HG03571 (cell line): ENCODE results near the gene HMCN2.
"Not testable (repeated sequence)": the region's sequence is repeated elsewhere in the genome, so short reads cannot be mapped to it uniquely, and the experiment has no call there.

Source experiments
- ATAC-seq: cut with Tn5 transposase; IDR thresholded peaks from one replicate; pipeline ENCODE4 v1.9.1; 2021; ENCODE audit not compliant: unreplicated experiment

Gene HMCN2

DNA sequence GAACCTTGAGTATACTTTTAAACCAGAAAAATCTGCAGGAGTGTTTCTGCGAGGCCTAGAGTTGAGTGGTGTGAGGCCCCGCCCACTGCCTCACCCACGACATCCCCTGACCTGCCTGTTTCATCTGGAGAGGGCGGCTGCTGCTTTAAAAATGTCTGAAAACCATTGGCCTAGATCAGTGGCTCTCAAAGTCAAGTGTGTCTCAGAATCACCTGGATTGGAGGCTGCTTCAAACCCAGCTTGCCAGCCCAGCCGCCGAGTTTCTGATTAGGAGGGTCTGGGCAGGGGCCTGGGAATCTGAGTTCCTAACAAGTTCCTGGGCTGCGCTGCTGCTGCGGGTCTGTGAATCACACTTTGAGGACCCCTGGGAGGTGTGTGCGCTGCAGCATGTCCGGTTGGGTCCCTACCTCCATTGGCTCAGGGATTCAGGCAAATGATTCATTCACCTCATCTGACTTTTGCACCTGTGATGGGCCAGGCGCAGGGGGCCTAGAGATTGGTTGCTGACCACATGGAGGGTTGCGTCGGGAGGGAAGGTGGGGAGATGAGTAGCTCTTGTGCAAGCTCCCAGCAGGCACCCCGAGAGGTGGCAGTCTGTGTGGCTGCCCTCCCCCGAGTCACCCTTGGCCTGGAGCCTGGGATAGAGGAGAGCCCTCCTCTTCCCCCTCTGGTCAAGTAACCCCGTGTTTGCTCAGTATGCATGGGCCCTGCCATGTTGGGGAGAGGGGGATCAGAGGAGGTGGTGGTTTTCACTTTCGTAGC lies 27.6 kb upstream of the HMCN2 start:
- no peak for ATAC-seq

- no peak for ATAC-seq
These were observed 26.2 kb upstream of the HMCN2 start for GRCh38 chr9:130239363-130239695.

DNA sequence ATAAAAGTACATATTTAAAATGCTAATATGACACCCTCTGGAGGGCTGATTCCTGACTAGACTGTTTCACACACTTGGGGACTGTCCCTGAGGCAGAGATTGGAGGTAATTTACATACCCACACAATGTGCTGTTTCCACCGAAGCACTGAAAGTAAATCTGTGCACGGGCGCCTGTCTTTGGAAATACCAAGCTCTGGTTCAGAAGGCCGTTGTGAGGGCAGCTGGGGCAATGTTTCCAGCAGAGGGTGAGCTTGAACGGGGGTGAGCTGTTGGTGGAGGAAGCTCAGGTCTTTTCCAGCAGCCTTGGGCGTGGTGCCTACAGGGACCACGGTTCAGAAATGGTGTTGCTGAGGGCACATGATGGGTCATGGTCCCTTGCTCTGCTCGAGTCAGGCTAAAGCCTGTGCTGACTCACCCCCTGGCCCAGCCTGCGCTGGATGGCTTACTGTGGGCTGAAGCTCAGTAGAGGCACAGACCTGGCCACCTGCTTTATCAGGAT lies 25.8 kb upstream of the HMCN2 start:
- peak; percentile 40 for ATAC-seq

DNA sequence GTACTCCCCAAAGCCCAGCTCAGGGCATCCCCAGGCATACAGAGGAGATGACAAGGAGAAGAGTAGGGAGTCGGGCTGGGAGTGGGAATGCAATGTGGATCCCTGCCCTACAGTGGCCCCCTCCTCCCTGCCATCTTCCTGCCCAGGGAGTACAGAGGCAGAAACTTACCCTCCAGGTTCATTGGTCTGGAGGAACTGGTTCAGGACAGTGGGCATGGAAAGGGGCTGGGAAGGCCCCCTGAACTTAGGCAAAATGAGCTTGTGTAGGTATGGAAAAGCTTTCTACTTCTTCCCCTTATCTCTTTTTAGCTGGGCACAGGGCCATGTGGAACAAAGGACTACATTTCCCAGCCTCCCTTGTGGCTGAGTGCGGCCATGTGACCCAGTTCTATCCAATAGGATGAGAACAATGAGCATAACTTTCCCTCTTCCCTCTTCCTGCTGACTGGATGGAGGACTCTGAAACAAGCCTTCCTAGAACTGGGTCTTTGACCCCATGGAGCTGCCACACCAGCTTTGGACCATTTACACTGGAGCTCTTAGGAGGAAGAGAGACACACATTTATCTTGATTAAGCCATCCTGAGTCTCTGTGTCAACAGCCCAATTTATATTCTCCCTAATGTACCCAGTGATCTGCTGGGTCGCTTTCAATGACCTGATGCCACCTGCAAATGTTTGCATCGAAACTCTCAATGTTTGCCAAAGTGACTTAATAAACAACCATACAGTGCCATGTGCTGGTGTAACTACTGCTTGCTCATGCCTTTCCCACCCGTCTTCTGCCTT lies 25.0 kb upstream of the HMCN2 start:
- ATAC-seq = peak; percentile 47

- ATAC-seq = no peak
These were observed 24.4 kb upstream of the HMCN2 start for GRCh38 chr9:130241198-130241535.

DNA sequence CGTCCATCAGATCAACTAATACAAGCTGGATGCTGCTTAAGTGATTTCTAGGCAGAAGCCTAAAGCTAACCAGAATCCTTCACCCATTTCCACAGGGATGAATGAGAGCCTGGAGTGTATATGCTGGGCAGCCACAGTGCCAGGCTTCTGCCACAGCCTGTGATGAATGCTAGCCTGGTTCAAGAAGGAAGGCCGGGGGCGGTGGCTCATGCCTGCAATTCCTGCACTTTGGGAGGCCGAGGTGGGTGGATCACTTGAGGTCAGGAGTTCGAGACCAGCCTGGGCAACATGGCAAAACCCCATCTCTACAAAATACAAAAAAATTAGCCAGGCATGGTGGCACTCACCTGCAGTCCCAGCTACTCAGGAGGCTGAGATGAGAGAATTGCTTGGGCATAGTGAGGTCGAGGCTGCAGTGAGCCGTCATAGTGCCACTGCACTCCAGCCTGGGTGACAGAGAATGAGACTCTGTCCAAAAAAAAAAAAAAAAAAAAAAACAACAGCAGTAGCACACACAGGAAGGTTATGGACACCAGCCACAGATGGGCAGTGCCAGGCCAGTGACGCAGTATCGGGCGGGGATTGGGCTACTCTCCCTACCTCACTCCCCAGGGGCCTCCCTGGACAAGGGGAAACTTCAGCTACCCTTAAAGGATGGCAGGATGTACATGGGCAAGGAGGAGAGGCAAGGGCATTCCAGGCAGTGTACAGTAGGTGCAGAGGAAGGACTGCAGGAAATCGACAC lies 23.1 kb upstream of the HMCN2 start:
- ATAC-seq = no peak

DNA sequence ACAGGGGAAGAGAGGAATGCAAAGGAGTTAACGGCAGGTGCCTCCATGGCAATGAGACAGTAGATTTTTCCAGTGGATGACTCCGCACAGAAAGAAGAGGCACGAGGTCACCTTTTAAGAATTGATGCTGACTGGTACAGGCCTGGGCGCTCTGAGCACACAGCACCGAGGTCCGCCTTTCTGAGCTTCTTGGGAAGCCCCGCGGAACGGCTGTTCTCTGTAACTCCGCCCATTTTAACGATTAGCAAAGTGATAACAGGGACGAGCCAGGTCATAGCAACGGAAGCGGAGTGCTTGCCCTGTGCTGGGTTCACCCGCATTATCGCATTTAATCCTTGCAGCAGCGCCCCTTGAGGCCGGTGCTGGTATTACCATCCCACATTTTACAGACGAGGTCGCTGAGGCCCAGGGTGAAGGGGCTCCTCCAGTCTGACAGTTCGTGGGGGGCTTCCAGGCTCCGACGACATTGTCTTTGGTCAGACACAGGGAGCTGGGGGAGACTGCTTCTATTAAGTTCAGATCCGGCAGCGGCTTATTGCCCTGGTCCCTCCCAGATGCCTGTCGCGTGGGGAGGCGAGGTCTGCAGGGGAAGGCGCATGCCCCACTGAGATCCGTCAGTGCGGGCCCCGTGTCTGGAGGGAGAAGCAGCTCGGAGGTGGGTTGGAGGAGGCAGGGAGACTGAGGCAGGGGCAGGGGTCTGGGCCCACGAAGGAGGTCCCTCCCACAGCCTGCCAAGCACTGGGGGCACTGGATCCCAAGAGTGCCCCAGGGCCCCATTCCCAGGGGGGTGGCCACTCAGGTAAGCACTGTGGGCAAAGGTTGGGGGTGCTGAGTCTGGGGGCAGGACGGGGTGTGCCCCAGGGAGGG lies 22.3 kb upstream of the HMCN2 start:
- ATAC-seq = no peak

- no peak for ATAC-seq
These were observed 21.7 kb upstream of the HMCN2 start for GRCh38 chr9:130243882-130244170.

GRCh38 chr9:130244548-130245165 lies 20.9 kb upstream of the HMCN2 start:
- ATAC-seq = no peak

GRCh38 chr9:130245474-130245873 lies 20.1 kb upstream of the HMCN2 start:
- no peak for ATAC-seq

GRCh38 chr9:130246126-130246525 lies 19.4 kb upstream of the HMCN2 start:
- ATAC-seq = no peak

DNA sequence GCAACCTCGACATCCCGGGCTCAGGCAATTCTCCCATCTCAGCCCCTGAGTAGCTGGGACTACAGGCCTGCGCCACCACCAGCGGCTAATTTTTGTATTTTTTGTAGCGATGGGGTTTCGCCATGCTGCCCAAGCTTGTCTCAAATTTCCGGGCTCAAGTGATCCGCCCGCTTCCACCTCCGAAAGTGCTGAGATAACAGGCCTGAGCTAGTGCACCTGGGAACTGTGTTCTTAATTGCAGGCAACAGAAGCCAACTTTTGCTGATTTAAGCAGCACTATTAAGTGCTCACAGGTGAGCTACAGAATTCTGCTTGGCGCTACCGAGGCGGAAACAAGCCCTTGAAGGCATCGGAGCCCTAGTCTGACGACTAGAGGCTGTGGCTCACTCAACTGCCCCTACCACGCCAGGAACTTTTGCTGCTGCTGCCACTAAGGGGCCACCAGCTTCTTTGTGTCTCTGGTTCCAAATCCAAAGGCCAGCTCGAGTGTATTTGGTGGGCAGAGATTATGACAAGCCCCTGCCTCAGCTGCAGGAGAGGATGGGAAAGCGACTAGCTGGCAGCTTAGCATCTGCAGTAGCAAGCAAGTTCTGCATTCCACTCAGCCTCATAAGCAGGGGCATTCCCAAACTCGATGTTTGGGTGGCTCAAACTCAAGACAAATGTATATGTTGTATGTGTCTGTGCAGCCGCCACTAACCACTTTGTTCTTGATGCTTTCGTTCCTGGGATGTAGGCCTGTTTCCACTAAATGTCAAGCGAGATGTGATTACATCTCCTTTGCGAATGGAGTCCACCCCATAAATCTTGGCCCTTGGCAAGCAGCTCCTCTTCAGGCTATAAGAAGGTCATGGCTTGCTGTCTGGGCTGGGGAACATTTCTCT lies 10.6 kb upstream of the HMCN2 start:
- no peak for ATAC-seq

DNA sequence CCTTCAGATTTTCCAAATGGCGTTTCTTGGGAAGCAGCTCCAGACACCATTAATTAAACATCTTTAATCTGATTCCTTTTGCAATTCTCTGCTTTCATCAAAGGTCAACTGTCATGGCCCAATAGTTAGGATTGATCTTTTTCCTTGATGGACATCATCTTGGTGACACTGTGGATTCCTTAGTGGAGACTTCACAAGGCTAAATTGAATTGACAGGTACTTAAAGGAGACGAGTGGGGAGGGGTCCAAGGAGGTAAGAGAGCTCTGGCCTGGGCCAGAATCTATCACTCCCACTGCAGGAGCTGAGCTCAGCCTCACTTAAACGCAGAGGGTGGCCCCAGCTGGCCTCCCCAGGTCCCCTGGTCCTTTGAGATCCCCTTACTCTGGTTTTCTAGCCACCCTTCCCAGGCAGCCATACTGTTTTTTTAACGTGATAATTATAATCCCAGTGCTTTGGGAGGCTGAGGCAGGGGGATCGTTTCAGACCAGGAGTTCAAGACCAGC lies 9.9 kb upstream of the HMCN2 start:
- no peak for ATAC-seq

DNA sequence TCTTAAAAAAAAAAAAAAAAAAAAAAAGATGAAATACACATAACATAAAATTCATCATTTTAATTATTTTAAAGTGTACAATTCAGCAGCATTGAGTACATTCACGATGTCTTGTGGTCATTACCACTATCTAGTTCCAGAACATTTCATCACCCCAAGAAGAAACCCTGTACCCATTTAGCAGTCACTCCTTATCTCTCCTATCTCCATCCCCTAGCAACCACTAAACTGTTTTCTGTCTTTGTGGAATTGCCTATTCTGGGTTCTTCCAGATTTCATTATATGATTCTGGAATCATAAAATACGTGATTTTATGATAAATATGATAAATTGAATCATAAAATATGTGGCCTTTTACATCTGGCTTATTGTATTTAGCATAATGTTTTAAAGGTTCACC lies 8.9 kb upstream of the HMCN2 start:
- ATAC-seq = no peak

- ATAC-seq = not testable (repeated sequence)
These were observed 7.4 kb upstream of the HMCN2 start for GRCh38 chr9:130258137-130258536.

DNA sequence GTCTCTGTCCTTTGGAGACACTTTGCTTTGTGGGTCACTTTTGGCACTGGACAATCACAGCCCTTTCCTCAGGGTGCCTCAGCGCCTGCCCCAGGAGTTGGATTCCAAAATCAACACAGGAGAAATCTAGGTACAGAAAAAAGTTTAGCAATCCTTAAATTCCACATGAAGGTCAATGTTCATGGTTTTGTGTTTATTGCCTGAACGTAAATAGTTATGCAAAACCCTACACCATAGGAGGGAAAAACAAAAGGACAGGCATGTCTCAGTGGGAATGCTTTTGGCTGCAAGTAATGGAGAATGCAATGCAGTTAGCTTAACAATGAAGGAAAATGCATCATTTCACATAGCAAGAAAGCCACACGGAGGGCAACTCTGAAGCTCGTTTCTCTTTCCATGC lies 6.5 kb upstream of the HMCN2 start:
- no peak for ATAC-seq

DNA sequence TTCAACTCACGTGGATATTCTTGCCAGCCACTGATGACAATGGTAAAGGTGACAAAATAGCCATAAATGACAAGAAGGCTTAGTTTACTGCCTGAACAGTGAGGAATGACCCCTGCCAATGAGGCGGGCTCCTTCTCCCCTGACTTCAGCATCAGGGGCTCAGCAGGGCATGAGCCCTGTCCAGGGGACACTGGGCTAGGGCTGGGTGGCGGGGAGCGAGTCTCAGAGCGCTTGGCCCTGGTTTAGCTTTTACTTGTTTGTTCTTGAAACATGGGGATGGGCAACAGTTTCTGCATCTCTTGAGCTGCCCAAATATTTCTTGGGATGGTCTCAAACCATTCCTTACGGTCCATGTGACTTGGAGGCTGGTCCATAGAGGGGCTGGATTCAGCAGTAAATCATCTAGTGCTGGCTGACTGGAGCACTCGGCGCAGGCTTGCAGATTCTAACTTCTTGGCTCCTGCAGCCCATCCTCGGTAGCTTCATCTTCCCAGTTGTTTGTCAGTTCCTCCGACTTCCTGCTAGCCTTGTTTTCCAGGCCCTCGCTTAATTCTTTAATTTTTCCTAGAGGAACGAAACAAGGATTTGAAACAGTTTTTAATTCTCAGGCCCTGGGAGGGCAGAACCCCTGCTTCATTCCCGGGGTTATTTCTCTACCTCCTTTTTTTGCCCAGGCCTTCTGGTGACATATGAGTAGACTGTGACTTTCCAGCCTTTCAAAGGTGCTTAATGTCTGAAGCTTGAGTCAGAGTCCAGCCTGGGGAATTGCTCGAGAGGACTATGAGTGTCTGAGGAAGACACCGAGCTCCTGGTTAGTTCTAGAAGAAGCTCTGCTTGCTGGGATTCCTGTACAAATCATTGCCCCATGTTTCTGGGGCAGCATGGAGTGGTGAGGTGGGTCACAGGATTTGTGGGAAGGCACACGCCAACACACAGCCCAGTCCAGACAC lies 4.5 kb upstream of the HMCN2 start:
- ATAC-seq = no peak

- no peak for ATAC-seq
These were observed 3.4 kb upstream of the HMCN2 start for GRCh38 chr9:130262061-130262745.
